HG03135 (cell line): ENCODE results near the gene FN3KRP.

Experiments used
- ATAC-seq: cut with Tn5 transposase; IDR thresholded peaks from one replicate; pipeline ENCODE4 v1.9.1; 2021; ENCODE audit warnings: mild to moderate bottlenecking, moderate library complexity; ENCODE audit not compliant: unreplicated experiment

FN3KRP gene

GRCh38 chr17:82775001-82775823, 58.7 kb downstream of the FN3KRP start:
- no peak for ATAC-seq

GRCh38 chr17:82776454-82776853, 59.9 kb downstream of the FN3KRP start:
- no peak for ATAC-seq
